Measurements from ENCODE around the gene KCNE4.
A peak's percentile ranks its signal among the peaks of the same experiment; 100 is the strongest.

The KCNE4 gene, protein sequence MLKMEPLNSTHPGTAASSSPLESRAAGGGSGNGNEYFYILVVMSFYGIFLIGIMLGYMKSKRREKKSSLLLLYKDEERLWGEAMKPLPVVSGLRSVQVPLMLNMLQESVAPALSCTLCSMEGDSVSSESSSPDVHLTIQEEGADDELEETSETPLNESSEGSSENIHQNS

DNA sequence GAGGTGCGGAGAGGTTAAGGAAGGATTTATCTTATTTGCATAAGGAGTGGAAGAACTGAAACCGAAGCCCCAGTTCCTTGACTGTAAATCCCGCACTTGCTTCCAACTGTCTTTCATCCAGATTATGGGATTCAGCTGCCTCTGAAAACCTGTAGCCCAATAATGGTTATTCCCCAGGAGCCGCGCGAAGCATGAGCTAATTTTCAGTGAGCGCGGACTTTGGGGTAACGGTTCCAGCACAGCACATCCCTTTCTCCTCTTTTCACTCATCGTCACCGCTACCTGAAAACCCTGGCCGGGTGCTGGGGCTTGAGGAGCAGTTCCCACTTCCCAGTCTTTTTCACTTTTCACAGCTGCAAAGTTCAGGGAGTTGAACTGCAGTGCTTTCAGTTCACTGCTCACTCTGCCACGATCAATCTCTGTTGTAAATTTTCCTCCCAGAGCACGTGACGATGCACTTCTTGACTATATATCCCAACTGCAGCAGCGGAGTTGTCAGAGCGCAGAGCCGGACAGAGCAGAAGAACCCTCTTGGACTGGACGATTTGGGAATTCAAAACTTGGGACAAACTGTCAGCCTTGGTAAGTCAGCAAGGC is at the start of gene KCNE4:
TSS of gene KCNE4 (plus strand) at position 498 of the 597 bp plus-strand sequence. CDS start 641 bp downstream, outside the sequence.
- no peak for DNase-seq

GRCh38 chr2:223003191-223003590 is 48.8 kb upstream of the KCNE4 start:
- no peak for DNase-seq

GRCh38 chr2:223005496-223005895 is 46.5 kb upstream of the KCNE4 start:
- no peak for DNase-seq

DNA sequence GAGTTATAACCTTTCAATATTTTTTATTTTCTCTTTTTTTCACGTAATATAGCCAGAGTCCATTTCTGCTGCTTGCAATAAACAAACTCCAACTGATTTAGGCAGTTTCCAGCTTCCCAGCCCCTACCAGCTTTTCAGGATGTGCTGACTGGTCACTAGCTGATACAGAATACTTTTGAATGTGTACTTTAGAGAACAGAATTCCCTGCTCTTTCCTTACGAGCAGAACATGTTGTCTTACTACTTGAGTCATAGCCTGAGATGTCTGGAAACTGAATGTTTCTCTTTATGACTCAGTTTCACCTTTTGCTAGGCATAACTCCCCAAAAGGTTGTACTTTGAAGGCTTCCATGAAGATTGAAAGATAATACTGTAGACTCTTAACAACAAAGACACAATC is 44.5 kb upstream of the KCNE4 start:
- DNase-seq: no peak

DNA sequence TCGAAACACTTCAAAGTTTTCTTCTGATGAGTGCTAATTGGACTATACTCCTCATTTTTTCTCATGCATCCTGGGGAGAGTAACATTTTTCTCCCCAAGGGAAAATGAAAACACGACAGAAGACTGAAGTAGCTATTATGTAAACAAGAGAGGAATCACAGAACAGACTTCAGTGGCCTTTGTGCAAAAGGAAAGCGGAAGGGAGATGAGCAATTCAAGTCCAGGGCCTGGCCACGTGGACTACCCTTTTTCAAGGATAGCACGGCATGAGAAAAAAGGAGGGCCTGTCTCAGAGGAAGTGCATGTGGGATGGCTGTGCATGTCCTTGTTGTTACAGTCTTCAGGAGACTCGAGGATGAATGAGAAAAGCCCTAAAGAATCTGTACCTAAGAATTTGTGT is 43.8 kb upstream of the KCNE4 start:
- DNase-seq: no peak

DNA sequence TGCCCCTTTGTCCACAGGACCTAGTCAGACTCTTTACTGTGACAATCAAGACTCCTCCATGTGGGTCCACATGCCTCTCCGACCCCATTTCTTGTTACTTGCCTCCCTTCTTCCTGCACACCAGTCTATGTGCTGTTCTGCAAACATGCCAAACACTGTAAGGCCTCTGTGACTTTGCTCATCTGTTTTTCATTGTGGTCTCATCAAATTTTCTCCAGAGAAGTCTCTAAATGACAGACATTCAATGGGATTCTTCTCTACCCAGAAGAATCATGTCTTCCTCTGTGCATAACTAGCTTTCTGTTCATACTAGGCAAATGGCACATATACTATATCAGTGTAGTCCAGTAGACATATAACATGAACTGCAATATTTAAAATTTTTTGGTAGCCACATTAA is 43.0 kb upstream of the KCNE4 start:
- DNase-seq: no peak

- no peak for DNase-seq
Measured at GRCh38 chr2:223010641-223011040, 41.3 kb upstream of the KCNE4 start.

- no peak for DNase-seq
Measured at GRCh38 chr2:223012291-223012690, 39.7 kb upstream of the KCNE4 start.

DNA sequence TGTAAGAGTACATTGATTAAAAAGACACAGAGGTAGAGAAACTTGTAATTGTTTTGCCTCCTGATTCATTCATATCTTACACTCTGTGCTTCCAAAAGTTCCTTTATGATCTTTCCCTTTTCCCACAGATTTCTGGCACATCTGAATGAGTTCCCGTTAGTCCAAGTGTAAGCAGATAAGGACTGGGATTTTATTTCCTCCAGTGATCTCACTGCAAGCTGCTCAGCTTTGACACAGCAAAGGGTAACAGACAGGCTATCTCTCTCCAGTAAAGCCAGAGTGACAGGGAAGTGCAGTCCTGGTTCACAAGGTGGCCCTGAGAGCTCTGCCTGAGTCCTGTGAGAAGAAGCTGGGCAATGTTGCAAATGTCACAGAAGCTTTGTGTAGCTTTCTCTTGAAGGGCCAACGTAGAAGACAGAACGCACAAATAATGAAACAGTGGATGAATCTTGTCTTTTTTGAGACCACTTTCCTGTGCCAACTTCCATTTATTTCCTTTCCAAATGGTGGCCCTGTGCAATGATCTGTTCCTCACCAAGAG is 32.5 kb upstream of the KCNE4 start:
- no peak for DNase-seq

GRCh38 chr2:223019987-223020717 is 31.8 kb upstream of the KCNE4 start:
- DNase-seq: peak; percentile 20

GRCh38 chr2:223020971-223021675 is 30.9 kb upstream of the KCNE4 start:
- DNase-seq: no peak

DNA sequence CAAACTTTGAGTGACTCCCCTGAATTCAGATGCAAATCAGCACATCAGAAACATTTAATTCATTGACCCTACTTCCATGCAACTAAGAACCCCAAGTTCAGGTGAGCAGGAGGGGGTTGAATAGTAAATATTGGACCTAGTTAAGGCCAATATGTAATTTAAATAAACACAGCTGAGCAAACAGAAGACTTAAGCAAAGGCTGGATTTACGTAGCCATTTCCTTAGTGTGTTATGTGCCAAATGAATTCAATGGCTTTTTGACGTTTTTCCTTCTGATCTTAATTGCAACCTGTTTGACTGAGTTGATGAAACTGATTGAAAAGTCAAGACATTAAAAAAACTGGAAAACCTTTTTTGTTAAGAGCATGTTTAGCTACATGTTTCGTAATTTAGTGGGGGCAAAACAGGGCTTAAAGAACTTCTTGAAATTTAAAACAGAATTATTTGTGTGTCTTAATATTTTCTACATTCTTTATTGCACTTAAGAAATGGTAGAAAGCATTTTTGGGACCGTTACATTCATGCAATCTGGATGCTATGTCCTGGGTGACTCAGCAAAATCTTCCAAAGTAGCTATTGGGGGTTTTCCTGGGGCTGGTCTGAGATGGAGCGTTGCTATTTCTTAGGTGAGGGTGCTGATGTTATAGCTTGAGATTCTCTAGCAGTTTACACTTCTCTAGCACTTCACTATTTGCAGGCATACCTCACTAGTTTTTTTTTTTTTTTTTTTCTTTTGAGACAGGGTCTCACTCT is 25.5 kb upstream of the KCNE4 start:
- no peak for DNase-seq

DNA sequence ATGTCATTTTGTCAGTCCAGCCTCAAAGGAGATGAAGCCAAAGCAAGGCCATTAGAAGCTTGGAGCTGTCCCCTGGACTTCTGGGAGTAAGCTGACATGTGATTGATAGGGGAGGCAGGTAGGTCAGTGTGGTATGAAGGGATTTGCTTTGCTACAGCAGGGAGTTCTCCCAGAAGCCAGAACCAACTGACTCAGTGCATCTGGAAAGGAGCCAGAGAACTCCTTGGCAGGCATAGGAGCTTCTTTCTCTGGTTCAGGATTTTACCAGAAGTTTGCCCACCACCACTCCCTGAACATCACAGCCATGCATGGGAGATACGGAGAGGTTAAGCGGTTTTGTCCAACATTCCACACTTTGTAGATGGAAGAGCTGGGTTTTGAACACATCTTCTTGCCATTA is 24.5 kb upstream of the KCNE4 start:
- DNase-seq: no peak

DNA sequence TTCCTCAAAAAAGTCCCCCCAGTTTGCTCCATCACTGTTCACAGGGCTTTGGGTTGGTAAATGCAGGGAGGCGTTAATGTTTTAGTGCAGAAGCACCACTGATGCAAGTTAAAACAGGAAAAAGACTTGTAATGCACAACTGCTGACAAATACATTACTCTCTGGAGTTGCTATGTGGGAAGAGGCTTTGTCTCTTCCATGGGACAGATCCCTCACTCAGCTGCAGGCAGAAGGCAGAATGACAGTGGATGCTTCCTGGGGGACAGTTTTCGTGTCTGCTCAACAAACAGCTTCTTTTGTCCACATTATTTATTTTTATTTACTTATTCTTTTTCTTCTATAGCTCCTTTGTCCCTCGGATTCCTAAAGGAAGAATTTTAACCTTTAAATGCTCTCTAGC is 22.7 kb upstream of the KCNE4 start:
- no peak for DNase-seq

GRCh38 chr2:223032187-223033142 is 19.5 kb upstream of the KCNE4 start:
- no peak for DNase-seq

- no peak for DNase-seq
Measured at GRCh38 chr2:223034221-223034975, 17.6 kb upstream of the KCNE4 start.

- DNase-seq: no peak
Measured at GRCh38 chr2:223036790-223037444, 15.1 kb upstream of the KCNE4 start.

DNA sequence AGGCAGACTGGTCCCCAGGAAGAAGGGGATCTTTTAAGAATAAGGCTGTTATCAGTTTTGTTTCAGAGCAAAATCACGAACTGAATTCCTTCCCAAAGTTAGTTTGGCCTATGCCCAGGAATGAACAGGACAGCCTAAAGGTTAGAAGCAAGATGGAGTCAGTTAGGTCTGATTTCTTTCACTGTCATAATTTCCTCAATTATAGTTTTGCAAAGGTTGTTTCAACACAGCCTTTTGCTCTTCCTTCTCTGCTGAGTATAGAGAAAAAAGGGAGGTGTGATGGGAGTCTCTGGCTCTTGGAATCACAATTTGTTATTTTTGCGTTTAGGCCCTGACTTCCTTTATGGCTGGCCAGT is 14.6 kb upstream of the KCNE4 start:
- no peak for DNase-seq

DNA sequence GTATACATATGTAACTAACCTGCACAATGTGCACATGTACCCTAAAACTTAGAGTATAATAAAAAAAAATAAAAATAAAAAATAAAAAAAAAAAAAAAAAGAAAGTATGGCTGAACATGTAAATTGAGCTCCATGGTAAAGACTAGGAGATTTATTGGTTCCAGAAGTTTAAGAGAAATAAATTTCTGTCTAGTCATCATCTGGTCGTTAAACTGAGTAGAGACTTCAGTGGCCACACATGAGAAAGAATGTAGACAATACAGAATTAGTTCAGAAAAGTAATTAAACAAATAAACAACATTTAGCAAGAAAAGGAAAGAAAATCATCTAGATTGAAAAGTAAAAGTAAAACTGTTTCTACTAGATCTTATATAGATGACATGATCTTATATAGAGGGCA is 12.4 kb upstream of the KCNE4 start:
- DNase-seq: no peak

DNA sequence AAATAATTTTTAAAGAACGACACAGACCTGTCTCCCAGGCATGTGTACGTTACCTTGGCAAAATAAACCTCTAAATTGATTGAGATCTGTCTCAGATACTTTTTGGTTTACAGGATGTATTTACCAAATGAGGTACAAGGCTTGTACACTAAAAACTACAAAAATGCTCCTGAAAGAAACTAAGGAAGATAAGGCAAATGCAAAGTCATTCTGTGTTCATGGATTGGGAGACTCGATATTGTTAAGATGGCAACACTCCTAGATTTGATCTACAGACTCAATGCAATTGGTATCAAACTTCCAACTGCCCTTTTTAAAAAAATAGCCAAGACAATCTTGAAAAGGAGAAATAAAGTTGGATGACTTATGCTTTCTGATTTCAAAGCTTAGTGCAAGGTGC is 11.5 kb upstream of the KCNE4 start:
- no peak for DNase-seq
